NCI-H146 (cell line): ENCODE data around the gene CAPRIN1.

ENCODE experiments used
- DNase-seq: peaks from one replicate; lab custom pipeline; 2025; lab: John Stamatoyannopoulos, UW

The CAPRIN1 gene

GRCh38 chr11:34145847-34146381, 94.4 kb downstream of the CAPRIN1 start:
- DNase-seq = no peak

- DNase-seq = no peak
Observed at GRCh38 chr11:34146411-34146810, 94.9 kb downstream of the CAPRIN1 start.

GRCh38 chr11:34146866-34147265, 95.3 kb downstream of the CAPRIN1 start:
- no peak for DNase-seq

- no peak for DNase-seq
Observed at GRCh38 chr11:34147581-34147980, 96.0 kb downstream of the CAPRIN1 start.

GRCh38 chr11:34148504-34149165, 97.1 kb downstream of the CAPRIN1 start:
- DNase-seq = no peak

GRCh38 chr11:34149274-34149673, 97.7 kb downstream of the CAPRIN1 start:
- DNase-seq = no peak

GRCh38 chr11:34149786-34150185, 98.3 kb downstream of the CAPRIN1 start:
- DNase-seq = no peak

- no peak for DNase-seq
Observed at GRCh38 chr11:34150494-34151151, 99.1 kb downstream of the CAPRIN1 start.
